Activated CD4-positive, CD25-positive, alpha-beta regulatory T cell treated with anti-CD3 and anti-CD28 coated beads, Interleukin-2, amount 50 U/mL, for 72 hours (primary cell): Measurements from ENCODE around the gene ZCRB1.

Source experiments
- DNase-seq: peaks from one replicate; pipeline ENCODE4 v3.0.0; 2021

ZCRB1 gene

GRCh38 chr12:42327227-42327590, 1.3 kb upstream of the ZCRB1 start:
- DNase-seq, result no peak

GRCh38 chr12:42326541-42327226, 790 bp upstream of the ZCRB1 start:
- no peak for DNase-seq

GRCh38 chr12:42325326-42325652, 605 bp downstream of the ZCRB1 start:
- no peak for DNase-seq

- DNase-seq, result no peak
Measured at GRCh38 chr12:42323856-42324255, 2.0 kb downstream of the ZCRB1 start.

GRCh38 chr12:42322567-42322966, 3.3 kb downstream of the ZCRB1 start:
- DNase-seq, result no peak

GRCh38 chr12:42320796-42321195, 5.1 kb downstream of the ZCRB1 start:
- DNase-seq, result no peak

GRCh38 chr12:42315108-42315507, 10.8 kb downstream of the ZCRB1 start:
- DNase-seq, result no peak

GRCh38 chr12:42309996-42310395, 15.9 kb downstream of the ZCRB1 start:
- DNase-seq, result no peak

GRCh38 chr12:42308390-42308789, 17.5 kb downstream of the ZCRB1 start:
- DNase-seq, result no peak

- DNase-seq, result no peak
Measured at GRCh38 chr12:42306297-42306696, 19.6 kb downstream of the ZCRB1 start.

- no peak for DNase-seq
Measured at GRCh38 chr12:42299392-42300308, 26.2 kb downstream of the ZCRB1 start.

GRCh38 chr12:42298887-42299286, 27.0 kb downstream of the ZCRB1 start:
- DNase-seq, result no peak

GRCh38 chr12:42296503-42297109, 29.3 kb downstream of the ZCRB1 start:
- DNase-seq, result no peak

- no peak for DNase-seq
Measured at GRCh38 chr12:42291680-42292079, 34.2 kb downstream of the ZCRB1 start.

- no peak for DNase-seq
Measured at GRCh38 chr12:42288544-42288943, 37.4 kb downstream of the ZCRB1 start.

GRCh38 chr12:42286741-42287140, 39.2 kb downstream of the ZCRB1 start:
- no peak for DNase-seq

- DNase-seq, result no peak
Measured at GRCh38 chr12:42285431-42285830, 40.5 kb downstream of the ZCRB1 start.

- no peak for DNase-seq
Measured at GRCh38 chr12:42284876-42285275, 41.0 kb downstream of the ZCRB1 start.

GRCh38 chr12:42284157-42284556, 41.7 kb downstream of the ZCRB1 start:
- no peak for DNase-seq

- no peak for DNase-seq
Measured at GRCh38 chr12:42283739-42284138, 42.2 kb downstream of the ZCRB1 start.

- no peak for DNase-seq
Measured at GRCh38 chr12:42282294-42282693, 43.6 kb downstream of the ZCRB1 start.

- DNase-seq, result no peak
Measured at GRCh38 chr12:42281844-42282243, 44.0 kb downstream of the ZCRB1 start.

- DNase-seq, result no peak
Measured at GRCh38 chr12:42281278-42281677, 44.6 kb downstream of the ZCRB1 start.

GRCh38 chr12:42278128-42278510, 47.8 kb downstream of the ZCRB1 start:
- DNase-seq, result no peak
